Measurements from ENCODE around the gene ZFYVE26.
"Not testable (repeated sequence)": the region's sequence is repeated elsewhere in the genome, so short reads cannot be mapped to it uniquely, and the experiment has no call there.

Gene ZFYVE26

DNA sequence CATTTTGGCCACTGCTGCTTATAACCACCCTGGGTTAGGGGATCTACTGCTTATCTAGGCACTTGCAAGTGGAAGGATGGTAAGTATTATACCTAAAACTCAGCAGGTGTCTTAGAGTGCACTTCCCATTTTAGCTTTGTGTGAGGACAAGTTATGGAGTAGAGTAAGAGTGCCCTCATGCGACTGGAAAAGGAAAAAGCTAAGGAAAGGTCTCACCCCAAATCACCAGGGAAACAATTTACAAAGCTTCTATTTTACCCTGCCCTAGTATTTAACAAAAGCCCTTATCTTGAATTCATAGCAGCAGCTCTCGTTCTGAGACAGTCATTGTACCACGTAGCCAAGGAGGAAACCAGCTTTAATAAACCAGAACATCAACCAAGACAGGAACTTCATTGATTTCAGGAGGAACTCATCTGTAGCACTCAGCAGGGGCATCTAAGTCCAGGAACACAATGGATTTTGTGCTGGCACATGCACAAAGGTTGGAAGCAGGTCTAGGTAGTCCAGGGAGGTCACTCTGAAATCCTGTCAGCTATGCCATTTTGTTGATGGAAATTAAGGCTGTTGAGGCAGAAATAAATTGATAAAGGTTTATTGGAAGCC, 111.8 kb downstream of the ZFYVE26 start:
- DNase-seq (ENCODE audit: low read depth, low spot score), result peak; percentile 53

DNA sequence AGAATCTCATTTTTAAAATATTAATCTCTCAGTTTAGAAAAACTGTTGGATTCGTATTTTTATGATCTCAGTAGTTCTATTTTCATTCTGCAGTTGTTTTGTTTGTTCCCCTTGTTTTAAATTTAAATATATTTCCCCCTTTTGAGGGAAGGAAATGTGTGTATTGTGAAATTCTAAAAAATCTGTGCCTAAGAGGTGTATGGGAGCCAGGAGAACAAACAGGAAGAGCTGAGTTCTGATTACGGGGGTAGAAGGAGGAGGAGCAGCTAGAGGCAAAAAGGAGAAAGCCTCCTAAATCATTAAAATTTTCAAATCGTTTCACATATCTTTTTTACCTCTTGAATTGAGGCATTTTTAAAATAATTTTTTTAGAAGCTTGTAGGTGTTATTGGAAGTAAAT, 112.4 kb downstream of the ZFYVE26 start:
- H3K4me3 ChIP-seq (ENCODE audit: low read depth, low read length), result no peak overlapping the region
- DNase-seq (ENCODE audit: low read depth, low spot score), result no peak
- TF ChIP-seq CTCF (IDR thresholded peaks at IDR 0.05; ENCODE audit: low read depth, low read length), result no peak
- in situ Hi-C loops (cut with HindIII; ENCODE audit: low sequenced_read_pairs), result no loop called here

More for the DNA sequence above, 111.8 kb downstream of the ZFYVE26 start:
- peak; percentile 73 for TF ChIP-seq CTCF (IDR thresholded peaks at IDR 0.05; ENCODE audit: low read depth, low read length)
- no peak overlapping the region for H3K4me3 ChIP-seq (ENCODE audit: low read depth, low read length)
- in situ Hi-C loops (cut with HindIII; ENCODE audit: low sequenced_read_pairs), result no loop called here

GRCh38 chr14:67701492-67701891, 114.9 kb downstream of the ZFYVE26 start, which contains the start of gene RDH12:
TSS of gene RDH12 (plus strand) at chr14:67701886. CDS start at chr14:67722643, 20,757 bp downstream.
- H3K4me3 ChIP-seq (ENCODE audit: low read depth, low read length); in situ Hi-C loops (cut with HindIII; ENCODE audit: low sequenced_read_pairs); DNase-seq (ENCODE audit: low read depth, low spot score): not testable (repeated sequence)

DNA sequence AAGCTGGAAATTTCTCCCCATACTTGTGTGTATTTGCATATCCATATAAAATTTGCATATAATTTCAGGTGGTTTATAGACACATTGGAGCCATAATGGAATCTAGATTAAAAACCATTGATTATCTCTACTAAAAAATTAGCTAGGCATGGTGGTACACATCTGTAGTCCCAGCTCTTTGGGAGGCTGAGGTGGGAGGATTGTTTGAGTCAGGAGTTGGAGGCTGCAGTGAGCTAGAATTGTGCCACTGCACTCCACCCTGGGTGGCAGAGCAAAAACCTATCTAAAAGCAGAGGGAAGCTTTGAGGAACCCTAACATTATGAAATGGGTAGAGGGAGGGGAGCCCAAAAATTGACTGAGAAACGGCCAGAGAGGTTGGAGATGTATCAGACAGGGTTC, 118.2 kb downstream of the ZFYVE26 start:
- TF ChIP-seq CTCF (IDR thresholded peaks at IDR 0.05; ENCODE audit: low read depth, low read length), result no peak
- in situ Hi-C loops (cut with HindIII; ENCODE audit: low sequenced_read_pairs), result no loop called here
- no peak overlapping the region for H3K4me3 ChIP-seq (ENCODE audit: low read depth, low read length)

GRCh38 chr14:67697006-67697405, 119.4 kb downstream of the ZFYVE26 start:
- DNase-seq (ENCODE audit: low read depth, low spot score), result no peak
- in situ Hi-C loops (cut with HindIII; ENCODE audit: low sequenced_read_pairs), result no loop called here
- H3K4me3 ChIP-seq (ENCODE audit: low read depth, low read length), result no peak overlapping the region
- TF ChIP-seq CTCF (IDR thresholded peaks at IDR 0.05; ENCODE audit: low read depth, low read length), result no peak

More for the DNA sequence above, 118.2 kb downstream of the ZFYVE26 start:
- no peak for DNase-seq (ENCODE audit: low read depth, low spot score)

Measured in astrocyte of the spinal cord (primary cell).